SK-N-SH (cell line): ENCODE results near the gene CDH18.

ENCODE experiments used
- EP300 ChIP-seq, 2 experiments: IDR thresholded peaks; 2 replicates each; pipeline versions ENCODE4 v1.4.0 to v1.6.1; 2012; ENCODE audit warnings: borderline replicate concordance in 1 of 2, low read depth in 1 of 2, low read length in 1 of 2
- POLR2AphosphoS5 ChIP-seq: IDR thresholded peaks from 2 replicates; pipeline ENCODE4 v1.6.1; 2012; ENCODE audit warnings: low read depth, low read length
- SIN3A ChIP-seq: IDR thresholded peaks from 2 replicates; pipeline ENCODE4 v1.6.1; 2012; ENCODE audit warnings: low read depth, mild to moderate bottlenecking, low read length, moderate library complexity, borderline replicate concordance
- TEAD4 ChIP-seq: IDR thresholded peaks from 2 replicates; pipeline ENCODE4 v1.4.0; 2012; ENCODE audit warnings: mild to moderate bottlenecking, borderline replicate concordance; ENCODE audit not compliant: insufficient read depth

DNA sequence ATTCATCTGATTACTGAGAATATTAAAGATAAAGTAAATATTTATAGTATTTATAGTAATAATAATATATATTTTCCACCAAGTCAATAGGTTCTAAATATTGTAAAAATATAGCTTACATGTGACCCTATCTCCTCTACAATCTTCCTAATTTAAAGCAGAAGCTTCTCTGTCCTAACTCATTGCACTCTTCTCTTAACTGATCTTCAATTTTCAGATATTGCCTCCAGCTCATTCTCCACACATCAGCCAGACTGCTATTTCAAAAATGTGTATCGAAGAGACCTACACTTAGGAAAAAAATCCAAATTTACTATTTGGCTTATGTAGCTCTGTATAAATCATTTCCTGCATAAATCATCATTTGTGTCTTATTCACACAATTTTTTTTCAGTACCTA, 47.8 kb downstream of the CDH18 start:
- TF ChIP-seq POLR2AphosphoS5 (no peak), SIN3A (no peak), TEAD4 (no peak), EP300 (IDR thresholded peaks at IDR 0.05; ENCODE audit: borderline replicate concordance in 1 of 2, low read depth in 1 of 2, low read length in 1 of 2) (peak in 1 of 2 experiments; percentile 68; a peak in 1 of 4 replicates)
